BJ (cell line): ENCODE results near the gene NENF. TPM values are rescaled to one million over a fixed set of nuclear protein-coding genes. Genes with fewer than 3 reads are reported as not detected.
A peak's percentile ranks its signal among the peaks of the same experiment; 100 is the strongest.
"Not testable (repeated sequence)": the region's sequence is repeated elsewhere in the genome, so short reads cannot be mapped to it uniquely, and the experiment has no call there.

Experiments
- CTCF ChIA-PET: fragments of 350-600 bp; formaldehyde crosslinking; extraction: SDS; loops from one replicate; lab custom pipeline; 2021; ENCODE audit warnings: antibody characterized with exemption, inconsistent platforms; lab: Yijun Ruan, JAX
- POLR2A ChIA-PET: fragments of 300-600 bp; sonication (Branson Sonifier 250); formaldehyde crosslinking; extraction: SDS; loops from one replicate; lab custom pipeline; 2021; ENCODE audit warnings: antibody characterized with exemption; lab: Charles Lee
- DNase-seq: peaks from one replicate; pipeline ENCODE4 v3.0.0-alpha.2; 2011; ENCODE audit warnings: low read depth
- H3K27me3 ChIP-seq: 2 replicates; pipeline ENCODE4 v1.6.0; 2011; ENCODE audit warnings: low read length; ENCODE audit not compliant: control insufficient read depth, insufficient read depth
- H3K36me3 ChIP-seq: 2 replicates; pipeline ENCODE4 v1.5.1; 2011; ENCODE audit warnings: low read length; ENCODE audit not compliant: control insufficient read depth, insufficient read depth
- H3K4me3 ChIP-seq: 2 replicates; pipeline ENCODE4 v1.5.1; 2011; ENCODE audit warnings: low read depth, mild to moderate bottlenecking, control low read depth, low read length
- polyA minus RNA-seq: library from RNA; depleted of rRNA, polyadenylated mRNA; stranded (reverse); fragments of >200 nt; gene quantifications from 2 replicates; pipeline ENCODE4 v1.2.3, GENCODE V29; 2011; rRNA and poly(A)+ RNA removed
- polyA plus RNA-seq: library from polyadenylated mRNA; depleted of rRNA; stranded (reverse); fragments of >200 nt; gene quantifications from 2 replicates; pipeline ENCODE4 v1.2.3, GENCODE V29; 2011; rRNA removed
- TF ChIP-seq, protein P1 (sequence below): IDR thresholded peaks from 2 replicates; pipeline ENCODE4 v1.5.1; 2011; ENCODE audit warnings: low read depth, mild to moderate bottlenecking, control low read depth, inconsistent platforms, low read length, moderate library complexity; ENCODE audit not compliant: insufficient read depth

Gene NENF
- polyA plus RNA-seq = 77.4 and 85.6 TPM in 2 replicates
- 12.2 and 22.4 TPM in 2 replicates for polyA minus RNA-seq

DNA sequence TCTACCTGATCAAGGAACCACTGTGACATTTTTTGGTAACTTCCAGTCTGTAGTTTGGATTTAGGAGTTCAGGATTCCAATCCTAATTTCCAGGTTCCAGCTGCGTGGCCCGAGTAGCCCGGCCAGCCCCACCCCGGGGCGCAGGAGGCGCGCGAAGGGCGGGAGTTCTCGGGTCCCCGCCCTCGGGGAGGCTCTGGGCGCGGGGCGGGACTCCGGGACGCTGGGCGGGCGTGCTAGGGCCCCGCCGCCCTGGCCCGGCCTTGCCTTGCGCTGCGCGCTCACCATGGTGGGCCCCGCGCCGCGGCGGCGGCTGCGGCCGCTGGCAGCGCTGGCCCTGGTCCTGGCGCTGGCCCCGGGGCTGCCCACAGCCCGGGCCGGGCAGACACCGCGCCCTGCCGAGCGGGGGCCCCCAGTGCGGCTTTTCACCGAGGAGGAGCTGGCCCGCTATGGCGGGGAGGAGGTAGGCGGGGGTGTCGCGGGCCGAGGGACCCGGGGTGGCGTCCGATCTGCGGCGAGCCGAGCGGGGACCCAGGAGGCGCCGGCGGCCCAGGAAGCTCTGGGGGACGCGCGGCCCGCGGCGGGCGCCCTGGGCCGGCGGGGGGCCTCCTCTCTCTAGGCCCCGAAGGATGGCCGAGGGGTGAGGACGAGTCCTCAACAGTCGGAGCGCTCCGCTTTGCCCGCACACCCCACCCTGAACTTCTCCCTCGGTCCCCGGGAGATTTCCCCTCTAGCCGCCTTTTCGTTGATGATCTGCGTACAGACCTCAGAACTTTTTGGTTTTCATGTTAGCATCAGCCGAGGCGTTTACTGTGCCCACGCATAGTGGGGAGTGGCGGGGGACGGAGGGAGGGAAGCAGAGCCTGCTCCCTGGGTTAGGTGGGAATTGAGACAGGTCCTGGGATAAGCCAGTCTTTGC is at the start of gene NENF:
NENF (plus strand) TSS at position 260 of the 916 bp plus-strand sequence; CDS start at position 284, 24 bp downstream.
- ChIA-PET CTCF (interaction anchor here (0.9 to 1.4 kb wide), 2 partner anchors 22 to 23 kb away, joined by 3 to 5 read pairs; no protein-coding TSS in a partner anchor), POLR2A (no interaction called here)
- Histone ChIP-seq H3K36me3 (no peaks in the 10 kb centered on the region), H3K27me3 (no peaks in the 10 kb centered on the region), H3K4me3 (peak within 1 kb of the TSS; percentile 59)
- DNase-seq = peak; percentile 11
- TF ChIP-seq, protein P1, sequence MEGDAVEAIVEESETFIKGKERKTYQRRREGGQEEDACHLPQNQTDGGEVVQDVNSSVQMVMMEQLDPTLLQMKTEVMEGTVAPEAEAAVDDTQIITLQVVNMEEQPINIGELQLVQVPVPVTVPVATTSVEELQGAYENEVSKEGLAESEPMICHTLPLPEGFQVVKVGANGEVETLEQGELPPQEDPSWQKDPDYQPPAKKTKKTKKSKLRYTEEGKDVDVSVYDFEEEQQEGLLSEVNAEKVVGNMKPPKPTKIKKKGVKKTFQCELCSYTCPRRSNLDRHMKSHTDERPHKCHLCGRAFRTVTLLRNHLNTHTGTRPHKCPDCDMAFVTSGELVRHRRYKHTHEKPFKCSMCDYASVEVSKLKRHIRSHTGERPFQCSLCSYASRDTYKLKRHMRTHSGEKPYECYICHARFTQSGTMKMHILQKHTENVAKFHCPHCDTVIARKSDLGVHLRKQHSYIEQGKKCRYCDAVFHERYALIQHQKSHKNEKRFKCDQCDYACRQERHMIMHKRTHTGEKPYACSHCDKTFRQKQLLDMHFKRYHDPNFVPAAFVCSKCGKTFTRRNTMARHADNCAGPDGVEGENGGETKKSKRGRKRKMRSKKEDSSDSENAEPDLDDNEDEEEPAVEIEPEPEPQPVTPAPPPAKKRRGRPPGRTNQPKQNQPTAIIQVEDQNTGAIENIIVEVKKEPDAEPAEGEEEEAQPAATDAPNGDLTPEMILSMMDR = no peak

DNA sequence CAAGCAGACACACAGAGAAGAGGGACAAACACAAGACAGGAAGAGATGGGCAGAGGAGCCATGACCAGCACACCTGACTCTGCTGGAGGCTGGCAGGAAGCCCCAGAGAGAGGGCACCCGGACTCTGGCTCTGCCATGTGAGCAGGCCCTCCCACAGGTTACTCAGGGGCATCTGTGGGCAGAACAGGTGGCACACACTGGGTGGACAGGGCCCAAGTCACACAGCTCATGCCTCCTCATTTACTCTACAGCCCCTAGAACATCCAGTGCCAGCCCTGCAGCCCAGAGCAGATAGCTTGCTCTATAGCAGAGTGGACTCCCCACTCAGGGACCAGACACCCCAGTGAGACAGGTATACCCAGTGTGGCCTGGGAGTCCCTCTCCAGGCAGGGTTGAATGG is 46.7 kb upstream of the NENF start:
- TF ChIP-seq, protein P1 = no peak
- ChIA-PET CTCF (no interaction called here), POLR2A (no interaction called here)
- H3K4me3 ChIP-seq = no peak overlapping the region
- H3K27me3 ChIP-seq = no peaks in the 10 kb centered on the region
- H3K36me3 ChIP-seq = no peaks in the 10 kb centered on the region
- no peak for DNase-seq

DNA sequence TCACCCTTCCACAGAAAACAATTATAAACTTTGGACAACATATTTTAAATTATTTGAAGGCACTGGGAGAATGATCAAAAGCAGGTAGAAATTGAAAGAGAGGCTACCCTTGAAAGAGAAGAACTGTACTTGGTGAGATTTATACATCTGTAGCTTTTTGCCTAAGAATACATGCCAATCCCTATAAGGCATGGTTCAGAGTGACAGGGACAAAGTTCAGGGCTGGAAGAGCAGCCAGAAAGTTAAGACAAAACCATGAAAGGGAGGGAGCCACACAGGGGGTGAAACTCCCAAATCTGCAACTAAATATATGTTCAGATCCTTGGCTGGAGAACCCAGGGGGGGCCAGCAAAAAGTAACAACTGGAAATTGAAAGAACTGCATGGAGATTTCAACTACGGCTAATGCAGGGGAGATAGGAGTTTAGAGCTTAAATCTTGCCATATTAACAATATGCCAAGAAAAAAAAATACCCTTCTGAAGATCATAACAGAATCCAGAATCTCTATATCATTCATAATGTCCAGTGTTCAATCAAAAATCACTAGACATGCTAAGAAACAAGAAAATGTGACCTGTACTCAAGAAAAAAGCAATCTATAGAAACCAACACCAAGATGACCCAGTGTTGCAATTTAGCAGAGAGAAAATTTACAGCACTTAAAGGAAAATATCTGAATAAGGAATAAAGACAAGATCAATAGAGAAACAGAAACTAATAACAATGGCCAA is 43.6 kb upstream of the NENF start:
- CTCF ChIA-PET = interaction anchor here (1.3 kb wide), 1 partner anchor 21 kb away, joined by 4 read pairs; no protein-coding TSS in a partner anchor
- TF ChIP-seq, protein P1 = no peak
- Histone ChIP-seq H3K27me3 (no peaks in the 10 kb centered on the region), H3K4me3 (no peak overlapping the region), H3K36me3 (no peaks in the 10 kb centered on the region)
- DNase-seq = no peak
- POLR2A ChIA-PET = no interaction called here

DNA sequence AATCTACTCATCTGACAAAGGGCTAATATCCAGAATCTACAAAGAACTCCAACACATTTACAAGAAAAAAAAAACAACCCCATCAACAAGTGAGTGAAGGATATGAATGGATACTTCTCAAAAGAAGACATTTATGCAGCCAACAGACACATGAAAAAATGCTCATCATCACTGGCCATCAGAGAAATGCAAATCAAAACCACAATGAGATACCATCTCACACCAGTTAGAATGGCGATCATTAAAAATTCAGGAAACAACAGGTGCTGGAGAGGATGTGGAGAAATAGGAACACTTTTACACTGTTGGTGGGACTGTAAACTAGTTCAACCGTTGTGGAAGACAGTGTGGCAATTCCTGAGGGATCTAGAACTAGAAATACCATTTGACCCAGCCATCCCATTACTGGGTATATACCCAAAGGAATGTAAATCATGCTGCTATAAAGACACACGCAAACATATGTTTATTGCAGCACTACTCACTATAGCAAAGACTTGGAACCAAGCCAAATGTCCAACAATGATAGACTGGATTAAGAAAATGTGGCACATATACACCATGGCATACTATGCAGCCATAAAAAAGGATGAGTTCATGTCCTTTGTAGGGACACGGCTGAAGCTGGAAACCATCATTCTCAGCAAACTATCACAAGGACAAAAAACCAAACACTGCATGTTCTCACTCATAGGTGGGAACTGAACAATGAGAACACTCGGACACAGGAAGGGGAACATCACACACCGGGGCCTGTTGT is 36.9 kb upstream of the NENF start:
- DNase-seq, POLR2A ChIA-PET, H3K36me3 ChIP-seq, H3K27me3 ChIP-seq, H3K4me3 ChIP-seq: not testable (repeated sequence)
- CTCF ChIA-PET = interaction anchor here (0.6 kb wide), 2 partner anchors 17 to 568 kb away, joined by 3 read pairs; no protein-coding TSS in a partner anchor

DNA sequence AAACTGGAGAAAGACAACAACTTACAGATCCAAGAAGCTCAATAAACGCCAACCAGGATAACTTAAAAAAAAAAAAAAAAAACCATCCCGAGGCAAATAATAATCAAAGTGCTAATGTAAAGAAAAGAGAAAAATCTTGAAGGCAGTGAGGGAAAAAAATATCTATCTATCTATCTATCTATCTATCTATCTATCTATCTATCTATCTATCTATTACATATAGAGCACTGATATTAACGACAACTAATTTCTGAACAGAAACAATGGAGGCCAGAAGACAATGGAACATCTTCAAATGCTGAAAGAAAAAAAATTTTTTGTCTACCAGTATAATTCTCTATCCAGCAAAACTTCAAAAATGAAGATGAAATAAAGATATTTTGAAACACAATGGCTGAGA is 36.1 kb upstream of the NENF start:
- POLR2A ChIA-PET = no interaction called here
- Histone ChIP-seq H3K36me3 (no peaks in the 10 kb centered on the region), H3K27me3 (no peaks in the 10 kb centered on the region), H3K4me3 (no peak overlapping the region)
- DNase-seq = no peak
- TF ChIP-seq, protein P1 = no peak
- CTCF ChIA-PET = interaction anchor here (0.6 kb wide), 2 partner anchors 16 to 569 kb away, joined by 3 read pairs; no protein-coding TSS in a partner anchor
